ENCODE results near the gene MEIS2. TPM values are rescaled to one million over a fixed set of nuclear protein-coding genes. Genes with fewer than 3 reads are reported as not detected.

Gene MEIS2
- polyA plus RNA-seq (2011; rRNA removed) (11.1 and 12.1 TPM in 2 replicates), polyA plus RNA-seq (2017; fragmentation: RNase III; extraction: RNeasy Plus Mini Kit Qiagen cat#74134 plus additional on column Dnase treatment) (7.3 to 9.0 TPM (median 8.0 TPM) in 3 replicates), polyA minus RNA-seq (2011; rRNA and poly(A)+ RNA removed) (16.9 and 20.8 TPM in 2 replicates)
- 10.7 and 11.7 TPM in 2 replicates for polyA plus RNA-seq (2012; cell fraction: cytosol; rRNA removed)
- 15.8 and 16.5 TPM in 2 replicates for polyA plus RNA-seq (2012; cell fraction: nucleus; rRNA removed)

DNA sequence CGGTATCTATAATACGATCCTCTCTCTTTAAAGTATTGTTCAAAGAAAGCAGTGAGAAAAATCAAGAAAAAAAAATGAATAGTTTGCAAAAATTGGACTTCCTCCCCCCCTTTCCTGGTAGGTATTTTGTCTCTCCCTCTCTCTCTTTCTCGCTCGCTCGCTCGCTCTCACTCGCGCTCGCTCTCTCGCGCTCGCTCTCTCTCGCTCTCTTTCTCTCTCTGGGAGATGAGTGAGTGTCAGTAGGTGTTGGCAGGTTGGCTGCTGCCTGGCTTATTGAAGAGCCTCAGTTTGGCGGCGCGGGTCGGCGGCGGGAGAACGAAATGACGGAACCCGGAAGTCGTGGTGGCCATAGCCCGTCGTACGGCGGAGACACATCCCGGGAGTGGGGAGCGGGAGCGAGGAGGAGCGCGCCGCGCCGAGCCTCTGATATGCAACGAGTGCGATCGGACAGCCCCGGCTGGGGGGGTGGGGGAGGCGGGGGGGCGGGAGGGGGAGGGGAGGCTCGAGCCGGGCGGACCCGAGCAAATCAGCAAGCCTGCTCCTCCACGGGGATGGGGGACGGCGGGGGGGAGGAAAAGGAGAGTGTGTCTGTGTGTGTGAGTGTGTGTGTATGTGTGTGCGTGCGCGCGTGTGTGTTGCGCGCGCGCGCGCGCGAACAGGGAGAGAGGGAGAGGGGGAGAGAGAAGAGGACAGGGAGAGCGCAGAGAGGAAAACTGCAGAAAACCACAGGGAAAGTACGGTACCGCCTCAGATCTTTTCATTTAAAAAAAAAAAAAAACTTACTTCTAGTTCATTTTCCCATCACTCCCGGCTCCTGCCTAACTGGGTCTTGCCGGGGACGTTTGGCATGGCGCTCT is at the start of gene MEIS2:
TSS of gene MEIS2 (minus strand) at position 441 of the 857 bp plus-strand sequence. CDS start 1,083 bp downstream, outside the sequence.
- H3K4me3 ChIP-seq: peak within 1 kb of the TSS; percentile 81
- H3K4me1 ChIP-seq: 0 out of 3 replicates have a peak, but pooled peaks cover 5% of the 10 kb centered on the region
- ChIA-PET CTCF (interaction anchor here (1.2 to 1.5 kb wide), 2 partner anchors 35 to 217 kb away, joined by 4 read pairs; no protein-coding TSS in a partner anchor), POLR2A (no interaction called here)
- ATAC-seq (peak; percentile 63 to 76), FAIRE-seq (no peak), DNase-seq (ENCODE audit: low read depth in 1 of 2, low spot score in 1 of 2) (peak; percentile 79 to 93)
- no peaks in the 10 kb centered on the region for H3K9me3 ChIP-seq
- TF ChIP-seq, protein P1, sequence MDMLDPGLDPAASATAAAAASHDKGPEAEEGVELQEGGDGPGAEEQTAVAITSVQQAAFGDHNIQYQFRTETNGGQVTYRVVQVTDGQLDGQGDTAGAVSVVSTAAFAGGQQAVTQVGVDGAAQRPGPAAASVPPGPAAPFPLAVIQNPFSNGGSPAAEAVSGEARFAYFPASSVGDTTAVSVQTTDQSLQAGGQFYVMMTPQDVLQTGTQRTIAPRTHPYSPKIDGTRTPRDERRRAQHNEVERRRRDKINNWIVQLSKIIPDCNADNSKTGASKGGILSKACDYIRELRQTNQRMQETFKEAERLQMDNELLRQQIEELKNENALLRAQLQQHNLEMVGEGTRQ (IDR thresholded peaks at IDR 0.05): no peak
- TF ChIP-seq, protein P2, sequence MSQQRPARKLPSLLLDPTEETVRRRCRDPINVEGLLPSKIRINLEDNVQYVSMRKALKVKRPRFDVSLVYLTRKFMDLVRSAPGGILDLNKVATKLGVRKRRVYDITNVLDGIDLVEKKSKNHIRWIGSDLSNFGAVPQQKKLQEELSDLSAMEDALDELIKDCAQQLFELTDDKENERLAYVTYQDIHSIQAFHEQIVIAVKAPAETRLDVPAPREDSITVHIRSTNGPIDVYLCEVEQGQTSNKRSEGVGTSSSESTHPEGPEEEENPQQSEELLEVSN (IDR thresholded peaks at IDR 0.05; ENCODE audit: borderline replicate concordance, low read depth): 0 out of 2 replicates have a peak, but pooled peaks have one; percentile 41
- TF ChIP-seq, protein P3, sequence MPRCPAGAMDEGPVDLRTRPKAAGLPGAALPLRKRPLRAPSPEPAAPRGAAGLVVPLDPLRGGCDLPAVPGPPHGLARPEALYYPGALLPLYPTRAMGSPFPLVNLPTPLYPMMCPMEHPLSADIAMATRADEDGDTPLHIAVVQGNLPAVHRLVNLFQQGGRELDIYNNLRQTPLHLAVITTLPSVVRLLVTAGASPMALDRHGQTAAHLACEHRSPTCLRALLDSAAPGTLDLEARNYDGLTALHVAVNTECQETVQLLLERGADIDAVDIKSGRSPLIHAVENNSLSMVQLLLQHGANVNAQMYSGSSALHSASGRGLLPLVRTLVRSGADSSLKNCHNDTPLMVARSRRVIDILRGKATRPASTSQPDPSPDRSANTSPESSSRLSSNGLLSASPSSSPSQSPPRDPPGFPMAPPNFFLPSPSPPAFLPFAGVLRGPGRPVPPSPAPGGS (IDR thresholded peaks at IDR 0.05): peak; percentile 26; the same call in 1 of the 3 replicates
- TF ChIP-seq JUN (IDR thresholded peaks at IDR 0.05): peak in 1 of 2 experiments; percentile 66; a peak in 3 of 5 replicates
- TF ChIP-seq MAFK (IDR thresholded peaks at IDR 0.05; ENCODE audit: partially characterized antibody): peak; percentile 54
- TF ChIP-seq, protein P4, sequence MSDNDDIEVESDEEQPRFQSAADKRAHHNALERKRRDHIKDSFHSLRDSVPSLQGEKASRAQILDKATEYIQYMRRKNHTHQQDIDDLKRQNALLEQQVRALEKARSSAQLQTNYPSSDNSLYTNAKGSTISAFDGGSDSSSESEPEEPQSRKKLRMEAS (IDR thresholded peaks at IDR 0.05): peak; percentile 58; the same call in 1 of the 2 replicates
- TF ChIP-seq POLR2A (IDR thresholded peaks at IDR 0.05; ENCODE audit: low read length): peak; percentile 65
- no peak for TF ChIP-seq HOXB5 (CRISPR knock-in tag; IDR thresholded peaks at IDR 0.05)
- TF ChIP-seq EHMT2 (IDR thresholded peaks at IDR 0.05; ENCODE audit: low read depth): no peak
- TF ChIP-seq, protein P5, sequence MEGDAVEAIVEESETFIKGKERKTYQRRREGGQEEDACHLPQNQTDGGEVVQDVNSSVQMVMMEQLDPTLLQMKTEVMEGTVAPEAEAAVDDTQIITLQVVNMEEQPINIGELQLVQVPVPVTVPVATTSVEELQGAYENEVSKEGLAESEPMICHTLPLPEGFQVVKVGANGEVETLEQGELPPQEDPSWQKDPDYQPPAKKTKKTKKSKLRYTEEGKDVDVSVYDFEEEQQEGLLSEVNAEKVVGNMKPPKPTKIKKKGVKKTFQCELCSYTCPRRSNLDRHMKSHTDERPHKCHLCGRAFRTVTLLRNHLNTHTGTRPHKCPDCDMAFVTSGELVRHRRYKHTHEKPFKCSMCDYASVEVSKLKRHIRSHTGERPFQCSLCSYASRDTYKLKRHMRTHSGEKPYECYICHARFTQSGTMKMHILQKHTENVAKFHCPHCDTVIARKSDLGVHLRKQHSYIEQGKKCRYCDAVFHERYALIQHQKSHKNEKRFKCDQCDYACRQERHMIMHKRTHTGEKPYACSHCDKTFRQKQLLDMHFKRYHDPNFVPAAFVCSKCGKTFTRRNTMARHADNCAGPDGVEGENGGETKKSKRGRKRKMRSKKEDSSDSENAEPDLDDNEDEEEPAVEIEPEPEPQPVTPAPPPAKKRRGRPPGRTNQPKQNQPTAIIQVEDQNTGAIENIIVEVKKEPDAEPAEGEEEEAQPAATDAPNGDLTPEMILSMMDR (IDR thresholded peaks at IDR 0.05): no peak
- TF ChIP-seq GATA3 (IDR thresholded peaks at IDR 0.05; ENCODE audit: borderline replicate concordance): peak; percentile 65
- 0 out of 2 replicates have a peak, but pooled peaks have one; percentile 26 for TF ChIP-seq MAZ (IDR thresholded peaks at IDR 0.05; ENCODE audit: borderline replicate concordance, low read depth, low read length)
- no peak for TF ChIP-seq HOXA7 (CRISPR knock-in tag; IDR thresholded peaks at IDR 0.05)
- 1% methylated on average over 38 of the region's 67 CpGs for WGBS (ENCODE audit: missing lambda C conversion rate)
- H3K27ac ChIP-seq: peak within 1 kb of the TSS; percentile 97 to 100
- H3K4me2 ChIP-seq: peak within 1 kb of the TSS; percentile 84

DNA sequence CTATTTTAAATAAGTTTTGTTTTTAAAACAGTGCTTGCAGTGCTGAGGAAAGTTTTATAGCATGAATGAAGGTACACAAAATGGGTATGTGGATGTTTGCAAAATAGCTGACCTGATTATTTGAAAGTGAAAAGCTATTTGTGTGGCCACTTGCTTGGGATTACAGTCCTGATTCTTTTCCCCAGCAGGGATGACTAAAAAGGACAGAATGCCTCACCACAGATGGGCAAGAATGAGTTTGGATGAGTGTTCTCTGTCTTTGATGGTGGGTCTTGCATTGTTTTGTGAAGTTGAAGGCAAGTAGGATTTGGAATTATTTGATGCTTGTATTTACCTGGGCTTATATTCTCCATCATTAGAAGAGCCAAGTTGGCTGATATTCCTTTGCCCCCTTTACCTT is 48.8 kb upstream of the MEIS2 start:
- no peak overlapping the region for H3K4me2 ChIP-seq
- no peak overlapping the region for H3K27ac ChIP-seq
- no peaks in the 10 kb centered on the region for H3K4me1 ChIP-seq
- DNase-seq (ENCODE audit: low read depth in 1 of 2, low spot score in 1 of 2): no peak
- FAIRE-seq: no peak
- ChIA-PET POLR2A (no interaction called here), CTCF (no interaction called here)
- no peaks in the 10 kb centered on the region for H3K9me3 ChIP-seq
- no peak overlapping the region for H3K4me3 ChIP-seq
- TF ChIP-seq NFE2L2 (conservative IDR thresholded peaks at IDR 0.05; ENCODE audit: low read length) (no peak), CEBPB (IDR thresholded peaks at IDR 0.05) (no peak), RFX5 (IDR thresholded peaks at IDR 0.05) (no peak), ZNF302 (CRISPR knock-in tag; IDR thresholded peaks at IDR 0.05) (no peak), EHF (CRISPR knock-in tag; IDR thresholded peaks at IDR 0.05) (no peak), JUN (IDR thresholded peaks at IDR 0.05) (no peak), RCOR1 (IDR thresholded peaks at IDR 0.05; ENCODE audit: low read depth, low read length) (no peak), MAZ (IDR thresholded peaks at IDR 0.05; ENCODE audit: borderline replicate concordance, low read depth, low read length) (no peak)
- TF ChIP-seq, protein P6, sequence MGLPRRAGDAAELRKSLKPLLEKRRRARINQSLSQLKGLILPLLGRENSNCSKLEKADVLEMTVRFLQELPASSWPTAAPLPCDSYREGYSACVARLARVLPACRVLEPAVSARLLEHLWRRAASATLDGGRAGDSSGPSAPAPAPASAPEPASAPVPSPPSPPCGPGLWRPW (IDR thresholded peaks at IDR 0.05): no peak
- TF ChIP-seq, protein P7, sequence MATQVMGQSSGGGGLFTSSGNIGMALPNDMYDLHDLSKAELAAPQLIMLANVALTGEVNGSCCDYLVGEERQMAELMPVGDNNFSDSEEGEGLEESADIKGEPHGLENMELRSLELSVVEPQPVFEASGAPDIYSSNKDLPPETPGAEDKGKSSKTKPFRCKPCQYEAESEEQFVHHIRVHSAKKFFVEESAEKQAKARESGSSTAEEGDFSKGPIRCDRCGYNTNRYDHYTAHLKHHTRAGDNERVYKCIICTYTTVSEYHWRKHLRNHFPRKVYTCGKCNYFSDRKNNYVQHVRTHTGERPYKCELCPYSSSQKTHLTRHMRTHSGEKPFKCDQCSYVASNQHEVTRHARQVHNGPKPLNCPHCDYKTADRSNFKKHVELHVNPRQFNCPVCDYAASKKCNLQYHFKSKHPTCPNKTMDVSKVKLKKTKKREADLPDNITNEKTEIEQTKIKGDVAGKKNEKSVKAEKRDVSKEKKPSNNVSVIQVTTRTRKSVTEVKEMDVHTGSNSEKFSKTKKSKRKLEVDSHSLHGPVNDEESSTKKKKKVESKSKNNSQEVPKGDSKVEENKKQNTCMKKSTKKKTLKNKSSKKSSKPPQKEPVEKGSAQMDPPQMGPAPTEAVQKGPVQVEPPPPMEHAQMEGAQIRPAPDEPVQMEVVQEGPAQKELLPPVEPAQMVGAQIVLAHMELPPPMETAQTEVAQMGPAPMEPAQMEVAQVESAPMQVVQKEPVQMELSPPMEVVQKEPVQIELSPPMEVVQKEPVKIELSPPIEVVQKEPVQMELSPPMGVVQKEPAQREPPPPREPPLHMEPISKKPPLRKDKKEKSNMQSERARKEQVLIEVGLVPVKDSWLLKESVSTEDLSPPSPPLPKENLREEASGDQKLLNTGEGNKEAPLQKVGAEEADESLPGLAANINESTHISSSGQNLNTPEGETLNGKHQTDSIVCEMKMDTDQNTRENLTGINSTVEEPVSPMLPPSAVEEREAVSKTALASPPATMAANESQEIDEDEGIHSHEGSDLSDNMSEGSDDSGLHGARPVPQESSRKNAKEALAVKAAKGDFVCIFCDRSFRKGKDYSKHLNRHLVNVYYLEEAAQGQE (IDR thresholded peaks at IDR 0.05): no peak
- TF ChIP-seq, protein P8, sequence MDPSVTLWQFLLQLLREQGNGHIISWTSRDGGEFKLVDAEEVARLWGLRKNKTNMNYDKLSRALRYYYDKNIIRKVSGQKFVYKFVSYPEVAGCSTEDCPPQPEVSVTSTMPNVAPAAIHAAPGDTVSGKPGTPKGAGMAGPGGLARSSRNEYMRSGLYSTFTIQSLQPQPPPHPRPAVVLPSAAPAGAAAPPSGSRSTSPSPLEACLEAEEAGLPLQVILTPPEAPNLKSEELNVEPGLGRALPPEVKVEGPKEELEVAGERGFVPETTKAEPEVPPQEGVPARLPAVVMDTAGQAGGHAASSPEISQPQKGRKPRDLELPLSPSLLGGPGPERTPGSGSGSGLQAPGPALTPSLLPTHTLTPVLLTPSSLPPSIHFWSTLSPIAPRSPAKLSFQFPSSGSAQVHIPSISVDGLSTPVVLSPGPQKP (IDR thresholded peaks at IDR 0.05; ENCODE audit: low read depth, low read length): no peak
- no peak for ATAC-seq
